ENCODE results near the gene MYO1E. TPM values are rescaled to one million over a fixed set of nuclear protein-coding genes. Genes with fewer than 3 reads are reported as not detected.
A peak's percentile ranks its signal among the peaks of the same experiment; 100 is the strongest.

Gene MYO1E
- polyA plus RNA-seq, 1 donor, result 126 TPM

- Histone ChIP-seq H3K36me3 (ENCODE audit: control insufficient read depth, insufficient read depth, low read length) (peaks cover 11% of the 10 kb centered on the region), H3K27ac (ENCODE audit: low read length) (no peak overlapping the region), H3K27me3 (ENCODE audit: control insufficient read depth, insufficient read depth, low read length) (no peaks in the 10 kb centered on the region), H3K4me1 (ENCODE audit: control insufficient read depth, insufficient read depth, low read length) (peaks cover 17% of the 10 kb centered on the region), H3K9me3 (ENCODE audit: control insufficient read depth, low read depth, low read length) (no peaks in the 10 kb centered on the region), H3K4me3 (ENCODE audit: low read length) (no peak overlapping the region)
- no CpG with 5 or more reads among the region's 3 CpGs for WGBS (ENCODE audit: insufficient coverage, low lambda C conversion rate)
- DNase-seq, result no peak
Measured at GRCh38 chr15:59268168-59268851, 104.4 kb downstream of the MYO1E start.

- no peaks in the 10 kb centered on the region for H3K4me1 ChIP-seq (ENCODE audit: control insufficient read depth, insufficient read depth, low read length)
Measured at GRCh38 chr15:59266028-59266427, 106.6 kb downstream of the MYO1E start.

GRCh38 chr15:59262316-59262715, 110.4 kb downstream of the MYO1E start:
- Histone ChIP-seq H3K4me3 (ENCODE audit: low read length) (no peak overlapping the region), H3K9me3 (ENCODE audit: control insufficient read depth, low read depth, low read length) (no peaks in the 10 kb centered on the region)
- no CpG with 5 or more reads among the region's 7 CpGs for WGBS (ENCODE audit: insufficient coverage, low lambda C conversion rate)

More at GRCh38 chr15:59266028-59266427, 106.6 kb downstream of the MYO1E start:
- Histone ChIP-seq H3K4me3 (ENCODE audit: low read length) (no peak overlapping the region), H3K36me3 (ENCODE audit: control insufficient read depth, insufficient read depth, low read length) (peaks cover 11% of the 10 kb centered on the region), H3K9me3 (ENCODE audit: control insufficient read depth, low read depth, low read length) (no peaks in the 10 kb centered on the region), H3K27me3 (ENCODE audit: control insufficient read depth, insufficient read depth, low read length) (no peaks in the 10 kb centered on the region), H3K27ac (ENCODE audit: low read length) (peak overlapping the region; percentile 40)
- WGBS (ENCODE audit: insufficient coverage, low lambda C conversion rate), result 40% methylated on average over 1 of the region's 5 CpGs
- DNase-seq, result peak; percentile 26 to 75

GRCh38 chr15:59260090-59260489, 112.6 kb downstream of the MYO1E start:
- no CpG with 5 or more reads among the region's 6 CpGs for WGBS (ENCODE audit: insufficient coverage, low lambda C conversion rate)
- Histone ChIP-seq H3K4me3 (ENCODE audit: low read length) (no peak overlapping the region), H3K27ac (ENCODE audit: low read length) (peak overlapping the region; percentile 61), H3K9me3 (ENCODE audit: control insufficient read depth, low read depth, low read length) (no peaks in the 10 kb centered on the region), H3K4me1 (ENCODE audit: control insufficient read depth, insufficient read depth, low read length) (peaks cover 33% of the 10 kb centered on the region), H3K27me3 (ENCODE audit: control insufficient read depth, insufficient read depth, low read length) (no peaks in the 10 kb centered on the region), H3K36me3 (ENCODE audit: control insufficient read depth, insufficient read depth, low read length) (peaks cover 2% of the 10 kb centered on the region)
- peak; percentile 50 to 79 for DNase-seq

More at GRCh38 chr15:59262316-59262715, 110.4 kb downstream of the MYO1E start:
- no peak for DNase-seq
- Histone ChIP-seq H3K27ac (ENCODE audit: low read length) (no peak overlapping the region), H3K4me1 (ENCODE audit: control insufficient read depth, insufficient read depth, low read length) (peaks cover 13% of the 10 kb centered on the region), H3K36me3 (ENCODE audit: control insufficient read depth, insufficient read depth, low read length) (peaks cover 2% of the 10 kb centered on the region), H3K27me3 (ENCODE audit: control insufficient read depth, insufficient read depth, low read length) (no peaks in the 10 kb centered on the region)

GRCh38 chr15:59259137-59259943, 113.3 kb downstream of the MYO1E start:
- H3K4me3 ChIP-seq (ENCODE audit: low read length), result no peak overlapping the region
- DNase-seq, result no peak
- H3K36me3 ChIP-seq (ENCODE audit: control insufficient read depth, insufficient read depth, low read length), result peaks cover 4% of the 10 kb centered on the region
- peak overlapping the region; percentile 61 for H3K27ac ChIP-seq (ENCODE audit: low read length)
- no peaks in the 10 kb centered on the region for H3K9me3 ChIP-seq (ENCODE audit: control insufficient read depth, low read depth, low read length)
- 76% methylated on average over 3 of the region's 5 CpGs for WGBS (ENCODE audit: insufficient coverage, low lambda C conversion rate)
- no peaks in the 10 kb centered on the region for H3K27me3 ChIP-seq (ENCODE audit: control insufficient read depth, insufficient read depth, low read length)
- H3K4me1 ChIP-seq (ENCODE audit: control insufficient read depth, insufficient read depth, low read length), result peaks cover 38% of the 10 kb centered on the region

- Histone ChIP-seq H3K4me1 (ENCODE audit: control insufficient read depth, insufficient read depth, low read length) (peaks cover 40% of the 10 kb centered on the region), H3K36me3 (ENCODE audit: control insufficient read depth, insufficient read depth, low read length) (peaks cover 7% of the 10 kb centered on the region), H3K27me3 (ENCODE audit: control insufficient read depth, insufficient read depth, low read length) (no peaks in the 10 kb centered on the region), H3K9me3 (ENCODE audit: control insufficient read depth, low read depth, low read length) (no peaks in the 10 kb centered on the region), H3K4me3 (ENCODE audit: low read length) (no peak overlapping the region), H3K27ac (ENCODE audit: low read length) (no peak overlapping the region)
- WGBS (ENCODE audit: insufficient coverage, low lambda C conversion rate), result 100% methylated on average over 2 of the region's 4 CpGs
- DNase-seq, result no peak
Measured at GRCh38 chr15:59258317-59258716, 114.4 kb downstream of the MYO1E start.

- no peaks in the 10 kb centered on the region for H3K9me3 ChIP-seq (ENCODE audit: control insufficient read depth, low read depth, low read length)
- H3K4me1 ChIP-seq (ENCODE audit: control insufficient read depth, insufficient read depth, low read length), result peaks cover 40% of the 10 kb centered on the region
- H3K36me3 ChIP-seq (ENCODE audit: control insufficient read depth, insufficient read depth, low read length), result peaks cover 7% of the 10 kb centered on the region
- no peak for DNase-seq
- peak overlapping the region; percentile 85 for H3K27ac ChIP-seq (ENCODE audit: low read length)
- H3K27me3 ChIP-seq (ENCODE audit: control insufficient read depth, insufficient read depth, low read length), result no peaks in the 10 kb centered on the region
- WGBS (ENCODE audit: insufficient coverage, low lambda C conversion rate), result 100% methylated on average over 1 of the region's 4 CpGs
- H3K4me3 ChIP-seq (ENCODE audit: low read length), result no peak overlapping the region
Measured at GRCh38 chr15:59257140-59257539, 115.5 kb downstream of the MYO1E start.

- peak; percentile 21 to 64 for DNase-seq
- H3K36me3 ChIP-seq (ENCODE audit: control insufficient read depth, insufficient read depth, low read length), result peaks cover 7% of the 10 kb centered on the region
- H3K4me3 ChIP-seq (ENCODE audit: low read length), result no peak overlapping the region
- H3K4me1 ChIP-seq (ENCODE audit: control insufficient read depth, insufficient read depth, low read length), result peaks cover 40% of the 10 kb centered on the region
- no peaks in the 10 kb centered on the region for H3K9me3 ChIP-seq (ENCODE audit: control insufficient read depth, low read depth, low read length)
- WGBS (ENCODE audit: insufficient coverage, low lambda C conversion rate), result 16% methylated on average over 3 of the region's 8 CpGs
- H3K27me3 ChIP-seq (ENCODE audit: control insufficient read depth, insufficient read depth, low read length), result no peaks in the 10 kb centered on the region
- peak overlapping the region; percentile 85 for H3K27ac ChIP-seq (ENCODE audit: low read length)
Measured at GRCh38 chr15:59256482-59256881, 116.2 kb downstream of the MYO1E start.

GRCh38 chr15:59255680-59256336, 116.9 kb downstream of the MYO1E start:
- no peak overlapping the region for H3K4me3 ChIP-seq (ENCODE audit: low read length)
- peak; percentile 86 to 90 for DNase-seq
- H3K27me3 ChIP-seq (ENCODE audit: control insufficient read depth, insufficient read depth, low read length), result no peaks in the 10 kb centered on the region
- no peaks in the 10 kb centered on the region for H3K9me3 ChIP-seq (ENCODE audit: control insufficient read depth, low read depth, low read length)
- peaks cover 7% of the 10 kb centered on the region for H3K36me3 ChIP-seq (ENCODE audit: control insufficient read depth, insufficient read depth, low read length)
- H3K4me1 ChIP-seq (ENCODE audit: control insufficient read depth, insufficient read depth, low read length), result peaks cover 40% of the 10 kb centered on the region
- peak overlapping the region; percentile 85 for H3K27ac ChIP-seq (ENCODE audit: low read length)
- WGBS (ENCODE audit: insufficient coverage, low lambda C conversion rate), result no CpG with 5 or more reads among the region's 7 CpGs

GRCh38 chr15:59252137-59252536, 120.5 kb downstream of the MYO1E start:
- Histone ChIP-seq H3K27me3 (ENCODE audit: control insufficient read depth, insufficient read depth, low read length) (no peaks in the 10 kb centered on the region), H3K4me3 (ENCODE audit: low read length) (no peak overlapping the region), H3K36me3 (ENCODE audit: control insufficient read depth, insufficient read depth, low read length) (peaks cover 14% of the 10 kb centered on the region), H3K9me3 (ENCODE audit: control insufficient read depth, low read depth, low read length) (no peaks in the 10 kb centered on the region), H3K27ac (ENCODE audit: low read length) (no peak overlapping the region), H3K4me1 (ENCODE audit: control insufficient read depth, insufficient read depth, low read length) (peaks cover 27% of the 10 kb centered on the region)
- DNase-seq, result no peak
- WGBS (ENCODE audit: insufficient coverage, low lambda C conversion rate), result no CpG with 5 or more reads among the region's 5 CpGs
